ENCODE data around the gene RPP14. TPM values are rescaled to one million over a fixed set of nuclear protein-coding genes. Genes with fewer than 3 reads are reported as not detected.

The RPP14 gene
- total and polyA plus RNA-seq, 10 of the 15 experiments (the other 5 are each of a cell fraction or from before 2014, with no cell fraction given), result 9.1 to 21.2 (median 12.7) TPM

- Histone ChIP-seq H3K4me3 (peak overlapping the region; percentile 9; the same call in 1 of the 2 replicates), H4K20me1 (ENCODE audit: control insufficient read depth, insufficient read depth) (no peaks in the 10 kb centered on the region), H3K79me2 (ENCODE audit: control insufficient read depth, insufficient read depth, low read length) (peaks cover 7% of the 10 kb centered on the region), H3K9ac (ENCODE audit: control insufficient read depth, insufficient read depth, low read length) (no peak overlapping the region), H3K27ac (ENCODE audit: control insufficient read depth, insufficient read depth) (peak overlapping the region; percentile 85), H3K27me3 (replicated peaks in 1 of 2; ENCODE audit: control insufficient read depth in 2 of 2, insufficient read depth in 2 of 2, low read length in 1 of 2) (no peaks in the 10 kb centered on the region), H3K36me3 (ENCODE audit: control insufficient read depth in 2 of 2, insufficient read depth in 2 of 2, low read length in 1 of 2) (no peaks in the 10 kb centered on the region), H3K4me2 (ENCODE audit: control insufficient read depth, insufficient read depth) (peak overlapping the region; percentile 69), H2AFZ (ENCODE audit: control insufficient read depth, low read depth, low read length) (no peak overlapping the region), H3K9me3 (replicated peaks; ENCODE audit: control insufficient read depth, insufficient read depth, low read length) (no peaks in the 10 kb centered on the region), H3K4me1 (ENCODE audit: control insufficient read depth, insufficient read depth, low read length) (peaks cover 59% of the 10 kb centered on the region)
- intact Hi-C loops (cut with micrococcal nuclease; ENCODE audit: unreplicated experiment) (no loop called here), in situ Hi-C loops (cut with MboI) (no loop called here)
- SMC1A ChIA-PET (ENCODE audit: uncharacterized antibody, unreplicated experiment), result interaction anchor here (0.5 to 15.0 kb wide), 19 partner anchors 13 to 177 kb away, joined by 3 to 324 read pairs (median 5); partner anchors contain the start of genes HTD2, PXK and RPP14
- TF ChIP-seq RUNX3 (IDR thresholded peaks at IDR 0.05; ENCODE audit: low read length) (peak; percentile 38; the same call in 1 of the 2 replicates), KLF5 (IDR thresholded peaks at IDR 0.05; ENCODE audit: partially characterized antibody) (no peak)
- DNase-seq (ENCODE audit: low read depth, low spot score) (no peak), FAIRE-seq (no peak), ATAC-seq (peak; percentile 16)
- RAD21 ChIA-PET (ENCODE audit: unreplicated experiment), result interaction anchor here (0.6 to 8.7 kb wide), 14 partner anchors 9 to 1035 kb away, joined by 3 to 149 read pairs (median 4); partner anchors contain the start of genes HTD2, KCTD6, PXK and RPP14
- POLR2A ChIA-PET, result interaction anchor here (0.8 to 12.7 kb wide), 4 partner anchors 14 to 154 kb away, joined by 3 to 221 read pairs (median 3); partner anchors contain the start of gene PXK
- CTCF ChIA-PET, result interaction anchor here (0.6 to 12.5 kb wide), 11 partner anchors 14 to 147 kb away, joined by 3 to 204 read pairs (median 3); partner anchors contain the start of genes HTD2, KCTD6, PXK and RPP14
- no TSS peak for BruUV-seq (replicated peaks)
- WGBS (ENCODE audit: insufficient coverage, insufficient replicate concordance, low lambda C conversion rate, missing lambda C conversion rate), result 0% methylated on average over 2 of the region's 2 CpGs
These were observed 44.6 kb downstream of the RPP14 start for GRCh38 chr3:58350627-58351013.

GRCh38 chr3:58351920-58352319, 45.9 kb downstream of the RPP14 start:
- TF ChIP-seq IKZF1 (conservative IDR thresholded peaks at IDR 0.05) (no peak), WRNIP1 (IDR thresholded peaks at IDR 0.05; ENCODE audit: borderline replicate concordance, low read depth, low read length) (no peak), BCL3 (IDR thresholded peaks at IDR 0.05; ENCODE audit: borderline replicate concordance, insufficient read depth, low read depth, low read length, poor library complexity, severe bottlenecking) (peak; percentile 24), EED (IDR thresholded peaks at IDR 0.05; ENCODE audit: low read depth) (0 out of 2 replicates have a peak, but pooled peaks have one; percentile 21), TCF12 (IDR thresholded peaks at IDR 0.05; ENCODE audit: low read depth, low read length) (no peak)
- ChIA-PET RAD21 (ENCODE audit: unreplicated experiment) (interaction anchor here (1.2 to 8.7 kb wide), 7 partner anchors 8 to 278 kb away, joined by 3 to 149 read pairs (median 7); partner anchors contain the start of genes HTD2, PXK and RPP14), CTCF (interaction anchor here (1.0 to 12.5 kb wide), 9 partner anchors 14 to 177 kb away, joined by 3 to 204 read pairs (median 5); partner anchors contain the start of genes HTD2, PXK and RPP14), SMC1A (ENCODE audit: uncharacterized antibody, unreplicated experiment) (interaction anchor here (0.7 to 15.0 kb wide), 10 partner anchors 16 to 143 kb away, joined by 3 to 324 read pairs (median 4); partner anchors contain the start of genes HTD2, PXK and RPP14), POLR2A (interaction anchor here (12.7 kb wide), 1 partner anchor 15 kb away, joined by 221 read pairs; the partner anchor contains the start of gene PXK)
- H3K4me3 ChIP-seq, result 0 out of 2 replicates have a peak overlapping the region, but pooled peaks have one; percentile 5
- in situ Hi-C loops (cut with MboI), result no loop called here
- peaks cover 72% of the 10 kb centered on the region for H3K4me1 ChIP-seq (ENCODE audit: control insufficient read depth, insufficient read depth, low read length)
- peak; percentile 5; the same call in 1 of the 3 replicates for ATAC-seq
- no peaks in the 10 kb centered on the region for H3K9me3 ChIP-seq (replicated peaks; ENCODE audit: control insufficient read depth, insufficient read depth, low read length)
- no peak for DNase-seq (ENCODE audit: low read depth, low spot score)
- no peaks in the 10 kb centered on the region for H3K27me3 ChIP-seq (replicated peaks in 1 of 2; ENCODE audit: control insufficient read depth in 2 of 2, insufficient read depth in 2 of 2, low read length in 1 of 2)
- peaks cover 7% of the 10 kb centered on the region for H3K79me2 ChIP-seq (ENCODE audit: control insufficient read depth, insufficient read depth, low read length)
- no TSS peak for BruUV-seq (replicated peaks)
- WGBS (ENCODE audit: insufficient coverage, insufficient replicate concordance, low lambda C conversion rate, missing lambda C conversion rate), result 23% methylated on average over 3 of the region's 3 CpGs
- no peak for FAIRE-seq
- peak overlapping the region; percentile 22 for H3K27ac ChIP-seq (ENCODE audit: control insufficient read depth, insufficient read depth)
- H4K20me1 ChIP-seq (ENCODE audit: control insufficient read depth, insufficient read depth), result no peaks in the 10 kb centered on the region
- intact Hi-C loops (cut with micrococcal nuclease; ENCODE audit: unreplicated experiment), result no loop called here
- H3K36me3 ChIP-seq (ENCODE audit: control insufficient read depth in 2 of 2, insufficient read depth in 2 of 2, low read length in 1 of 2), result no peaks in the 10 kb centered on the region
- no peak overlapping the region for H3K9ac ChIP-seq (ENCODE audit: control insufficient read depth, insufficient read depth, low read length)
- H2AFZ ChIP-seq (ENCODE audit: control insufficient read depth, low read depth, low read length), result peak overlapping the region; percentile 15; the same call in 1 of the 2 replicates
- H3K4me2 ChIP-seq (ENCODE audit: control insufficient read depth, insufficient read depth), result peak overlapping the region; percentile 55

All from GM12878 (cell line).